HepG2 (cell line): ENCODE data around the gene RCE1. TPM values are rescaled to one million over a fixed set of nuclear protein-coding genes. Genes with fewer than 3 reads are reported as not detected.

Experiments used
- ATAC-seq: fragments of 200-7000 bp; cut with Tn5 transposase; 3 replicates; pipeline ENCODE4 v1.9.1; 2020; ENCODE audit warnings: mild to moderate bottlenecking, moderate library complexity
- BruUV-seq: library from RNA; stranded (reverse); fragments of 400-500 nt; replicated peaks from 2 replicates; lab custom pipeline; 2021; lab: Mats Ljungman, UMichigan
- CTCF ChIA-PET: fragments of 300-600 bp; formaldehyde crosslinking; extraction: SDS; loops from one replicate; lab custom pipeline; 2021; ENCODE audit warnings: low total read pairs, inconsistent platforms, low intra/inter-chr PET ratio; lab: Yijun Ruan, JAX
- POLR2A ChIA-PET: fragments of 350-600 bp; sonication (Branson Sonifier 250); formaldehyde crosslinking; loops from one replicate; lab custom pipeline; 2020; ENCODE audit warnings: antibody characterized with exemption, inconsistent platforms; lab: Yijun Ruan, JAX
- DNase-seq: peaks from one replicate; pipeline ENCODE4 v3.0.0-alpha.2; 2015; ENCODE audit warnings: low spot score
- FAIRE-seq: peaks from 3 replicates; lab custom pipeline; 2011; peaks lifted over from hg19 to GRCh38; lab: Jason Lieb, UNC
- H2AFZ ChIP-seq: one replicate; pipeline ENCODE4 v1.6.1; 2011; ENCODE audit warnings: low read length, inconsistent platforms
- H3K27ac ChIP-seq: fragments of 300-600 bp; 3 replicates; pipeline ENCODE4 v1.8.0; 2011; ENCODE audit warnings: mixed run types, mild to moderate bottlenecking, mixed read lengths, low read length, inconsistent platforms; ENCODE audit not compliant: insufficient read depth; ENCODE audit errors: extremely low read length
- H3K27me3 ChIP-seq, 2 experiments: fragments of 200-600 bp in 1 of 2; 2 replicates in 1 of 2; 3 replicates in 1 of 2; pipeline versions ENCODE4 v1.6.0 to v1.8.0; 2011; ENCODE audit warnings: low read length in 2 of 2, mild to moderate bottlenecking in 2 of 2, moderate library complexity in 2 of 2, inconsistent platforms in 1 of 2; ENCODE audit not compliant: insufficient read depth in 2 of 2, control insufficient read depth in 1 of 2
- H3K36me3 ChIP-seq, 2 experiments: fragments of 200-600 bp in 1 of 2; replicated peaks in 1 of 2; 2 replicates in 1 of 2; 3 replicates in 1 of 2; pipeline versions ENCODE4 v1.5.1 to v1.8.0; 2011; ENCODE audit warnings: low read length in 2 of 2, inconsistent platforms in 1 of 2; ENCODE audit not compliant: insufficient read depth in 2 of 2, control insufficient read depth in 1 of 2
- H3K4me1 ChIP-seq: 2 replicates; pipeline ENCODE4 v1.5.1; 2012; ENCODE audit warnings: low read length, inconsistent platforms; ENCODE audit not compliant: insufficient read depth
- H3K4me2 ChIP-seq: 2 replicates; pipeline ENCODE4 v1.6.0; 2011; ENCODE audit warnings: low read depth, low read length, inconsistent platforms
- H3K4me3 ChIP-seq, 3 experiments: fragments of 200-600 bp in 1 of 3; sonication (generic), shearing (Covaris generic) in 1 of 3; replicated peaks in 1 of 3; 2 replicates each; pipeline ENCODE4 v1.5.1; 2011 to 2016; ENCODE audit warnings: low read length in 3 of 3, inconsistent platforms in 2 of 3, low read depth in 2 of 3, mild to moderate bottlenecking in 2 of 3, control low read depth in 1 of 3, mixed read lengths in 1 of 3; ENCODE audit not compliant: insufficient read depth in 1 of 3
- H3K79me2 ChIP-seq: one replicate; pipeline ENCODE4 v1.6.1; 2011; ENCODE audit warnings: low read length, inconsistent platforms; ENCODE audit not compliant: insufficient read depth
- H3K9ac ChIP-seq: 2 replicates; pipeline ENCODE4 v1.6.0; 2011; ENCODE audit warnings: mild to moderate bottlenecking, low read depth, low read length, inconsistent platforms; ENCODE audit not compliant: insufficient read depth
- H3K9me3 ChIP-seq: 2 replicates; pipeline ENCODE4 v1.5.1; 2012; ENCODE audit warnings: mild to moderate bottlenecking, low read length
- H4K20me1 ChIP-seq: 2 replicates; pipeline ENCODE4 v1.6.0; 2011; ENCODE audit warnings: inconsistent platforms, mild to moderate bottlenecking, low read length, moderate library complexity; ENCODE audit not compliant: insufficient read depth
- CHCHD3 ChIP-seq: sonication (generic); formaldehyde crosslinking; IDR thresholded peaks from 2 replicates; pipeline ENCODE4 v1.8.0; 2022; ENCODE audit warnings: mild to moderate bottlenecking, missing genetic modification reagents, moderate library complexity
- ELF1 ChIP-seq: sonication (generic); formaldehyde crosslinking; IDR thresholded peaks from 2 replicates; pipeline ENCODE4 v1.4.0; 2020; ENCODE audit warnings: missing genetic modification reagents
- HMG20B ChIP-seq: conservative IDR thresholded peaks from 2 replicates; pipeline ENCODE4 v1.6.1; 2016; ENCODE audit warnings: missing genetic modification reagents, missing compliant biosample characterization
- HOXA9 ChIP-seq: sonication (generic); formaldehyde crosslinking; IDR thresholded peaks from 2 replicates; pipeline ENCODE4 v1.8.1; 2022; ENCODE audit warnings: missing genetic modification reagents, mild to moderate bottlenecking, moderate library complexity, borderline replicate concordance
- KDM5A ChIP-seq: fragments of 200-600 bp; sonication (generic); IDR thresholded peaks from 2 replicates; pipeline ENCODE4 v1.7.0; 2018; ENCODE audit warnings: antibody characterized with exemption, mild to moderate bottlenecking, low read length, borderline replicate concordance
- POGK ChIP-seq: sonication (generic); formaldehyde crosslinking; conservative IDR thresholded peaks from 2 replicates; pipeline ENCODE4 v1.8.0; 2022; ENCODE audit warnings: mild to moderate bottlenecking, moderate library complexity, missing genetic modification reagents
- RNF219 ChIP-seq: sonication (generic); formaldehyde crosslinking; IDR thresholded peaks from 2 replicates; pipeline ENCODE4 v1.5.0; 2020; ENCODE audit warnings: mild to moderate bottlenecking, missing genetic modification reagents
- SCMH1 ChIP-seq: sonication (generic); formaldehyde crosslinking; IDR thresholded peaks from 2 replicates; pipeline ENCODE4 v1.9.0; 2021; ENCODE audit warnings: missing genetic modification reagents, mild to moderate bottlenecking, borderline replicate concordance
- SPEN ChIP-seq: sonication (generic); formaldehyde crosslinking; IDR thresholded peaks from 2 replicates; pipeline ENCODE4 v1.5.1; 2020; ENCODE audit warnings: low read depth, mild to moderate bottlenecking, missing genetic modification reagents
- TBL1XR1 ChIP-seq: fragments of 150-350 bp; IDR thresholded peaks from 2 replicates; pipeline ENCODE4 v1.6.1; 2014; ENCODE audit warnings: borderline replicate concordance, low read length; ENCODE audit not compliant: partially characterized antibody
- THAP9 ChIP-seq: sonication (generic); formaldehyde crosslinking; IDR thresholded peaks from 2 replicates; pipeline ENCODE4; 2020; ENCODE audit warnings: missing genetic modification reagents, mild to moderate bottlenecking, borderline replicate concordance
- XRCC5 ChIP-seq: fragments of 200-400 bp; formaldehyde crosslinking; optimal IDR thresholded peaks from 2 replicates; pipeline ENCODE3; 2017; ENCODE audit warnings: mild to moderate bottlenecking, low read length
- ZBTB37 ChIP-seq: sonication (generic); formaldehyde crosslinking; IDR thresholded peaks from 2 replicates; pipeline ENCODE4 v1.4.0; 2020; ENCODE audit warnings: mild to moderate bottlenecking, missing genetic modification reagents
- ZNF496 ChIP-seq: sonication (generic); formaldehyde crosslinking; IDR thresholded peaks from 2 replicates; pipeline ENCODE4 v1.8.1; 2023; ENCODE audit warnings: mild to moderate bottlenecking, moderate library complexity, missing genetic modification reagents; ENCODE audit not compliant: insufficient replicate concordance
- ZNF557 ChIP-seq: sonication (generic); formaldehyde crosslinking; IDR thresholded peaks from 2 replicates; pipeline ENCODE4 v1.4.0; 2020; ENCODE audit warnings: missing genetic modification reagents
- ZSCAN21 ChIP-seq: sonication (generic); formaldehyde crosslinking; IDR thresholded peaks from 2 replicates; pipeline ENCODE4 v1.8.0; 2022; ENCODE audit warnings: mild to moderate bottlenecking, missing genetic modification reagents, moderate library complexity, borderline replicate concordance
- WGBS: methylation state at CpG from one replicate; pipeline ENCODE4 v1.1.6; 2017; ENCODE audit warnings: low lambda C conversion rate; 5-methylcytosine and 5-hydroxymethylcytosine counted together
- in situ Hi-C: cut with HindIII; loops from 2 replicates; pipeline ENCODE4 v1.10.0; 2017; ENCODE audit warnings: low pct_unique_long_range_greater_than_20kb; ENCODE audit not compliant: extremely low pct_ligation_motif_present
- intact Hi-C: fragments of 100-400 bp; cut with micrococcal nuclease; formaldehyde crosslinking; loops from one replicate; pipeline ENCODE4 v1.10.0; 2022; ENCODE audit not compliant: unreplicated experiment
- polyA plus RNA-seq, 8 experiments: library from polyadenylated mRNA; depleted of rRNA in 3 of 8; stranded (reverse) in 7 of 8; unstranded in 1 of 8; fragments of >200 nt; fragmentation: Illumina TruSeq in 4 of 8; extraction: Trizol in 4 of 8; gene quantifications; 2 replicates each; pipeline versions ENCODE4 v1.2.1 to v1.2.3, GENCODE V29; 2011 to 2016; ENCODE audit warnings: low read depth in 4 of 8, missing spikeins in 1 of 8, mixed read lengths in 1 of 8; ENCODE audit not compliant: insufficient read depth in 1 of 8
- total RNA-seq, 5 experiments: library from RNA; depleted of rRNA; stranded (reverse); fragments of >200 nt; fragmentation: Illumina TruSeq; extraction: Trizol; gene quantifications; 2 replicates each; pipeline ENCODE4 v1.2.3, GENCODE V29; 2016; ENCODE audit warnings: low read depth in 1 of 5

RCE1 gene
- total and polyA plus RNA-seq, 2 of the 13 experiments (the other 11 are each of a cell fraction or from before 2014, with no cell fraction given) = 22.2 to 22.4 TPM

GRCh38 chr11:66823700-66824099 is 19.5 kb upstream of the RCE1 start:
- in situ Hi-C loops = no loop called here
- H3K79me2 ChIP-seq = no peaks in the 10 kb centered on the region
- FAIRE-seq = no peak
- TF ChIP-seq SCMH1 = no peak
- TF ChIP-seq CHCHD3 (CRISPR knock-in tag) = no peak
- no peak for TF ChIP-seq ZSCAN21 (CRISPR knock-in tag)
- no peak for TF ChIP-seq HOXA9 (CRISPR knock-in tag)
- no peak for TF ChIP-seq TBL1XR1
- TF ChIP-seq XRCC5 = no peak
- TF ChIP-seq SPEN (CRISPR knock-in tag) = no peak
- no peak for TF ChIP-seq RNF219 (CRISPR knock-in tag)
- TF ChIP-seq THAP9 (CRISPR knock-in tag) = no peak
- no peak for TF ChIP-seq ZNF496 (CRISPR knock-in tag)
- no peak for TF ChIP-seq ELF1
- no peak for TF ChIP-seq KDM5A
- no peak for TF ChIP-seq POGK (CRISPR knock-in tag)
- TF ChIP-seq HMG20B (CRISPR knock-in tag) = no peak
- no peak for TF ChIP-seq ZBTB37
- no peak for TF ChIP-seq ZNF557 (CRISPR knock-in tag)

More at GRCh38 chr11:66823700-66824099, 19.5 kb upstream of the RCE1 start:
- Histone ChIP-seq H4K20me1 (no peaks in the 10 kb centered on the region), H3K9ac (no peak overlapping the region), H3K4me2 (no peak overlapping the region), H3K4me3 (no peak overlapping the region), H3K27ac (no peak overlapping the region), H2AFZ (no peak overlapping the region), H3K36me3 (peaks cover 0 to 4% of the 10 kb centered on the region in 2 experiments; a peak in 3 of 5 replicates), H3K4me1 (no peaks in the 10 kb centered on the region), H3K9me3 (no peaks in the 10 kb centered on the region), H3K27me3 (no peaks in the 10 kb centered on the region)
- DNase-seq (no peak), ATAC-seq (no peak)
- CTCF ChIA-PET = no interaction called here
- intact Hi-C loops = no loop called here
- BruUV-seq = no TSS peak
- WGBS = 95% methylated on average over 4 of the region's 4 CpGs
- POLR2A ChIA-PET = no interaction called here
